CD14-positive monocyte (primary cell): ENCODE measurements around the gene CCDC188. TPM values are rescaled to one million over a fixed set of nuclear protein-coding genes. Genes with fewer than 3 reads are reported as not detected.

Experiments
- DNase-seq, 3 donors: peaks; one replicate each; pipeline ENCODE4 v3.0.0-alpha.2; 2011 to 2022
- H2AFZ ChIP-seq: 2 replicates; pipeline ENCODE4 v1.6.0; 2012; ENCODE audit warnings: mild to moderate bottlenecking, low read depth, low read length, inconsistent platforms; ENCODE audit not compliant: insufficient read depth, poor library complexity, severe bottlenecking
- H3K27ac ChIP-seq, 2 donors: 1 replicate in 1 of 2; 2 replicates in 1 of 2; pipeline ENCODE4 v1.5.1; 2012 to 2013; ENCODE audit warnings: low read length in 2 of 2, control low read depth in 1 of 2, inconsistent platforms in 1 of 2, low read depth in 1 of 2, mild to moderate bottlenecking in 1 of 2
- H3K27me3 ChIP-seq, 2 donors: one replicate each; pipeline versions ENCODE4 v1.6.0 to v1.6.1; 2011 to 2013; ENCODE audit warnings: low read length in 2 of 2; ENCODE audit not compliant: control insufficient read depth in 2 of 2, insufficient read depth in 2 of 2
- H3K36me3 ChIP-seq, 2 donors: replicated peaks in 1 of 2; 1 replicate in 1 of 2; 2 replicates in 1 of 2; pipeline versions ENCODE4 v1.5.1 to v1.6.1; 2012 to 2013; ENCODE audit warnings: low read length in 2 of 2, control low read depth in 1 of 2, inconsistent platforms in 1 of 2, mild to moderate bottlenecking in 1 of 2; ENCODE audit not compliant: insufficient read depth in 2 of 2, control insufficient read depth in 1 of 2
- H3K4me1 ChIP-seq, 2 donors: 1 replicate in 1 of 2; 2 replicates in 1 of 2; pipeline versions ENCODE4 v1.5.1 to v1.6.1; 2012 to 2013; ENCODE audit warnings: low read length in 2 of 2, control low read depth in 1 of 2, inconsistent platforms in 1 of 2, mild to moderate bottlenecking in 1 of 2, moderate library complexity in 1 of 2; ENCODE audit not compliant: insufficient read depth in 2 of 2, control insufficient read depth in 1 of 2
- H3K4me2 ChIP-seq: replicated peaks from 2 replicates; pipeline ENCODE3; 2012; ENCODE audit warnings: low read length, moderate library complexity, mild to moderate bottlenecking; ENCODE audit not compliant: poor library complexity, severe bottlenecking; ENCODE audit errors: extremely low read depth
- H3K4me3 ChIP-seq, 3 experiments: fragments of 200-600 bp in 1 of 3; sonication (generic) in 1 of 3; replicated peaks in 1 of 3; 1 replicate in 2 of 3; 2 replicates in 1 of 3; pipeline ENCODE4 v1.5.1; 2011 to 2013; ENCODE audit warnings: low read length in 3 of 3, mild to moderate bottlenecking in 3 of 3, control low read depth in 2 of 3, low read depth in 2 of 3, inconsistent platforms in 1 of 3, moderate library complexity in 1 of 3
- H3K79me2 ChIP-seq: 2 replicates; pipeline ENCODE4 v1.6.0; 2012; ENCODE audit warnings: mild to moderate bottlenecking, control low read depth, inconsistent platforms, low read length, moderate library complexity; ENCODE audit not compliant: insufficient read depth
- H3K9ac ChIP-seq: 2 replicates; pipeline ENCODE4 v1.6.0; 2017; ENCODE audit warnings: low read length, mild to moderate bottlenecking; ENCODE audit not compliant: insufficient read depth, poor library complexity, severe bottlenecking
- H3K9me3 ChIP-seq, 2 donors: replicated peaks in 1 of 2; 1 replicate in 1 of 2; 2 replicates in 1 of 2; pipeline versions ENCODE4 v1.5.1 to v1.6.1; 2012 to 2013; ENCODE audit warnings: low read length in 2 of 2, control low read depth in 1 of 2; ENCODE audit not compliant: control insufficient read depth in 1 of 2, insufficient read depth in 1 of 2
- H4K20me1 ChIP-seq: 2 replicates; pipeline ENCODE4 v1.6.0; 2012; ENCODE audit warnings: mild to moderate bottlenecking, low read length, control low read depth, moderate library complexity; ENCODE audit not compliant: insufficient read depth
- H3K27ac Mint-ChIP-seq, 7 donors: one replicate each; pipeline ENCODE4 v1.8.0; 2020; ENCODE audit warnings: mild to moderate bottlenecking in 7 of 7, mixed read lengths in 7 of 7, moderate library complexity in 6 of 7, inconsistent platforms in 2 of 7
- H3K27me3 Mint-ChIP-seq, 3 donors: one replicate each; pipeline ENCODE4 v1.8.0; 2021 to 2022; ENCODE audit warnings: low read depth in 3 of 3, mild to moderate bottlenecking in 3 of 3, mixed read lengths in 3 of 3, moderate library complexity in 3 of 3, inconsistent platforms in 1 of 3
- H3K36me3 Mint-ChIP-seq, 2 donors: one replicate each; pipeline ENCODE4 v1.8.0; 2020; ENCODE audit warnings: mixed read lengths in 2 of 2, inconsistent platforms in 1 of 2, mild to moderate bottlenecking in 1 of 2
- H3K4me1 Mint-ChIP-seq: one replicate; pipeline ENCODE4 v1.8.0; 2020; ENCODE audit warnings: mild to moderate bottlenecking, mixed read lengths
- H3K4me3 Mint-ChIP-seq, 2 donors: one replicate each; pipeline ENCODE4 v1.8.0; 2020; ENCODE audit warnings: mild to moderate bottlenecking in 2 of 2, mixed read lengths in 2 of 2, moderate library complexity in 1 of 2
- H3K9me3 Mint-ChIP-seq, 7 donors: one replicate each; pipeline ENCODE4 v1.8.0; 2020 to 2022; ENCODE audit warnings: mixed read lengths in 7 of 7, mild to moderate bottlenecking in 6 of 7, moderate library complexity in 6 of 7, inconsistent platforms in 2 of 7
- WGBS: methylation state at CpG from one replicate; pipeline ENCODE4 v1.1.5; 2013; ENCODE audit warnings: missing lambda C conversion rate; ENCODE audit not compliant: insufficient coverage; 5-methylcytosine and 5-hydroxymethylcytosine counted together
- intact Hi-C, 2 donors: fragments of 100-400 bp; cut with micrococcal nuclease; formaldehyde crosslinking; loops; one replicate each; pipeline versions ENCODE4 v1.15.0 to v1.15.1; 2023
- polyA plus RNA-seq, 3 donors: library from polyadenylated mRNA; depleted of rRNA in 1 of 3; unstranded in 2 of 3; stranded (reverse) in 1 of 3; fragments of 300-500 nt in 2 of 3; fragments of >200 nt in 1 of 3; fragmentation: Illumina TruSeq in 2 of 3; gene quantifications; 1 replicate in 2 of 3; 2 replicates in 1 of 3; pipeline ENCODE4 v1.2.3, GENCODE V29; 2012 to 2021
- small RNA-seq: library from RNA; depleted of rRNA; stranded (forward); fragments of <200 nt; gene quantifications from one replicate; pipeline ENCODE3, GENCODE V24; 2012; ENCODE audit warnings: low read depth; ENCODE audit not compliant: insufficient read length
- TF ChIP-seq, protein P1 (sequence below): fragments of 200-600 bp; IDR thresholded peaks from one replicate; pipeline ENCODE4 v1.8.0; 2022; ENCODE audit warnings: antibody characterized with exemption, mild to moderate bottlenecking

CCDC188 gene
- polyA plus RNA-seq, 3 donors = 0.15 TPM; not detected in 2

DNA sequence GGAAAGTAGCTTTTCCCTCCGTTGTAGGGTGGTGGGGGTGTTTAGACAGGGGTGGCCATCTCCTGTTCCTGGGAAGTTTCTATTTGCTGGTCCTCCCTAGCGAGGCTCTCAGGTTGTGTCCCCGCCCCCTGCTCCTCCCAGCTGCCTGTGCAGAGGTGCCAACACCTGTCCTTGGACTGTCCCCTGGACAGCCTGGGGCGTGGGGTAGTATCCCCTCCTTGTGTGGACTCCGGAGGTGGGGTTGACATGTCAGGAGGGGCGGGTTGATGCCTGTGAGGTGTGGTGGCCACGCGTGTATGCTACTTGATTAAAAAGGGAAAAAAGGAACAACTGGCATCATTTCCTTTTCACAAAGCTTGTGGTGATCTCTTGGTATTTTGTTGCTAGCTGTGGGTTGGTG is 49.2 kb downstream of the CCDC188 start:
- H3K79me2 ChIP-seq = peaks cover 9% of the 10 kb centered on the region
- Mint-ChIP-seq H3K27me3 (peaks cover 0 to 1% (median 0%) of the 10 kb centered on the region in 3 donors), H3K27ac (peak overlapping the region in 4 of 7 donors; percentile 7 to 77 (median 30)), H3K36me3 (peaks cover 70 to 95% of the 10 kb centered on the region in 2 donors), H3K9me3 (peaks cover 0 to 1% (median 0%) of the 10 kb centered on the region in 7 donors), H3K4me1 (peaks cover 13% of the 10 kb centered on the region), H3K4me3 (peak overlapping the region in 1 of 2 donors; percentile 69)
- no peaks in the 10 kb centered on the region for H3K27me3 ChIP-seq
- TF ChIP-seq, protein P1, sequence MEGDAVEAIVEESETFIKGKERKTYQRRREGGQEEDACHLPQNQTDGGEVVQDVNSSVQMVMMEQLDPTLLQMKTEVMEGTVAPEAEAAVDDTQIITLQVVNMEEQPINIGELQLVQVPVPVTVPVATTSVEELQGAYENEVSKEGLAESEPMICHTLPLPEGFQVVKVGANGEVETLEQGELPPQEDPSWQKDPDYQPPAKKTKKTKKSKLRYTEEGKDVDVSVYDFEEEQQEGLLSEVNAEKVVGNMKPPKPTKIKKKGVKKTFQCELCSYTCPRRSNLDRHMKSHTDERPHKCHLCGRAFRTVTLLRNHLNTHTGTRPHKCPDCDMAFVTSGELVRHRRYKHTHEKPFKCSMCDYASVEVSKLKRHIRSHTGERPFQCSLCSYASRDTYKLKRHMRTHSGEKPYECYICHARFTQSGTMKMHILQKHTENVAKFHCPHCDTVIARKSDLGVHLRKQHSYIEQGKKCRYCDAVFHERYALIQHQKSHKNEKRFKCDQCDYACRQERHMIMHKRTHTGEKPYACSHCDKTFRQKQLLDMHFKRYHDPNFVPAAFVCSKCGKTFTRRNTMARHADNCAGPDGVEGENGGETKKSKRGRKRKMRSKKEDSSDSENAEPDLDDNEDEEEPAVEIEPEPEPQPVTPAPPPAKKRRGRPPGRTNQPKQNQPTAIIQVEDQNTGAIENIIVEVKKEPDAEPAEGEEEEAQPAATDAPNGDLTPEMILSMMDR = no peak
- H3K4me1 ChIP-seq = peaks cover 0 to 9% of the 10 kb centered on the region in 2 donors
- H2AFZ ChIP-seq = no peak overlapping the region
- 66% methylated on average over 5 of the region's 8 CpGs for WGBS
- DNase-seq = no peak
- intact Hi-C loops = no loop called here
- H3K36me3 ChIP-seq = peaks cover 62 to 84% of the 10 kb centered on the region in 2 donors
- H3K9me3 ChIP-seq = no peaks in the 10 kb centered on the region
- peak overlapping the region; percentile 24 for H3K9ac ChIP-seq
- H3K4me2 ChIP-seq = peak overlapping the region; percentile 63
- peak overlapping the region in 2 of 3 experiments; percentile 24 to 68 for H3K4me3 ChIP-seq
- no peaks in the 10 kb centered on the region for H4K20me1 ChIP-seq
- H3K27ac ChIP-seq = peak overlapping the region in 1 of 2 donors; percentile 55

DNA sequence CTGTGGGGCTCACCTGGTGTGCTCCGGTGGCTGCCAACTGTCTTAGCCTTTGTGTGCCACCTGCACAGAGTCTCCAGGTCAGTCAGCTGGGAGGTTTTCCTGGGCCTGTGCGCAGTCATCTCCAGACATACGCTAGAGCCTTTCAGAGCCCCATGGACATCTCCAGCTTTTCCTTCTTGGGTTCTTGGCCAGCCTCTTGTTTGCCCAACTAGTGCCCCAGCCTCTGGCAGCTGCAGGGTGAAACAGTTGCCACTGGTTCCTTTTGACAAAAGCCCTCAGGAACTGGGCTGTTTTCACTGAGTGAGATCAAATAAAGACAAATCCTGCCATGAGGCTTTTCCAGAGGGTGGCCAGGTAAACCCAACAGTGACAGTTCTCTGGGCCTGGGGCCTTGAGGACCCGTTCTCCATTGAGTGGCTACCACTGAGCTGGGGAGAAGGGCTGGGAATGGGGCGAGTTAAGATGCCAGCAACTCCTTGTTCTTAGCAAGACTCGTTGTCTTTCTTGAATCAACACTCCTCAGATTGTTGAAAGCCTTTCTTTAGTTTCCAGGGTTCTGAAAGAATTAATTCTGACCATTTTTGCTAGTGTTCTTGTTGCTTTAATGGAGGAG is 51.6 kb downstream of the CCDC188 start:
- peaks cover 0 to 1% (median 0%) of the 10 kb centered on the region in 3 donors for H3K27me3 Mint-ChIP-seq

More for the DNA sequence above, 51.6 kb downstream of the CCDC188 start:
- no peak overlapping the region for H2AFZ ChIP-seq
- H3K4me1 ChIP-seq = peaks cover 0 to 9% of the 10 kb centered on the region in 2 donors
- H3K4me3 ChIP-seq = no peak overlapping the region
- peaks cover 14% of the 10 kb centered on the region for H3K79me2 ChIP-seq
- H4K20me1 ChIP-seq = no peaks in the 10 kb centered on the region
- H3K36me3 ChIP-seq = peaks cover 62 to 84% of the 10 kb centered on the region in 2 donors
- H3K4me3 Mint-ChIP-seq = no peak overlapping the region
- H3K27me3 ChIP-seq = no peaks in the 10 kb centered on the region
- 96% methylated on average over 4 of the region's 6 CpGs for WGBS
- H3K9me3 ChIP-seq = no peaks in the 10 kb centered on the region
- intact Hi-C loops = no loop called here
- peaks cover 75 to 95% of the 10 kb centered on the region in 2 donors for H3K36me3 Mint-ChIP-seq
- H3K27ac Mint-ChIP-seq = peak overlapping the region in 2 of 7 donors; percentile 11 to 73
- H3K27ac ChIP-seq = no peak overlapping the region
- no peak for DNase-seq
- peaks cover 13% of the 10 kb centered on the region for H3K4me1 Mint-ChIP-seq
- no peak overlapping the region for H3K4me2 ChIP-seq
- TF ChIP-seq, protein P1 = no peak
- H3K9me3 Mint-ChIP-seq = peaks cover 0 to 3% (median 2%) of the 10 kb centered on the region in 7 donors
- no peak overlapping the region for H3K9ac ChIP-seq

Small RNA genes within 50 kb of the gene (small RNA-seq; reads per million reads assigned to genes)
- gene MIR6816 = not detected
- not detected for gene RF00599

Other genes starting within 250 kb of the CCDC188 start
- 100 to 1,000 TPM; 314 to 400 (median 329) TPM for gene COMT, start 209.3 kb downstream of the CCDC188 start, polyA plus RNA-seq
- 10 to 100 TPM; 24.9 to 54.9 (median 30.8) TPM for gene TXNRD2, start 209.2 kb downstream of the CCDC188 start, polyA plus RNA-seq
- 1 to 10 TPM in 1 of 3 donors, under 1 TPM in 2; 0.31 to 2.6 (median 0.44) TPM for gene ARVCF, start 134.2 kb downstream of the CCDC188 start, polyA plus RNA-seq
- 10 to 100 TPM; 56.4 to 94.9 (median 58.2) TPM for gene TANGO2, start 129.9 kb downstream of the CCDC188 start, polyA plus RNA-seq
- 10 to 100 TPM in 1 of 3 donors, 1 to 10 TPM in 2; 1.2 to 18.7 (median 1.4) TPM for gene DGCR8, start 70.8 kb downstream of the CCDC188 start, polyA plus RNA-seq
- gene RANBP1, start 35.0 kb downstream of the CCDC188 start, polyA plus RNA-seq = 10 to 100 TPM; 45.0 to 52.3 (median 47.4) TPM
- gene TRMT2A, start 33.8 kb downstream of the CCDC188 start, polyA plus RNA-seq = 100 to 1,000 TPM in 1 of 3 donors, 10 to 100 TPM in 2; 20.1 to 121 (median 23.5) TPM
- gene ZDHHC8, start 19.3 kb downstream of the CCDC188 start, polyA plus RNA-seq = 10 to 100 TPM in 1 of 3 donors, 1 to 10 TPM in 1, under 1 TPM in 1; 0.73 to 76.3 (median 1.1) TPM
- gene RTN4R, start 117.3 kb upstream of the CCDC188 start, polyA plus RNA-seq = not detected
- 10 to 100 TPM; 33.0 to 62.8 (median 56.3) TPM for gene DGCR6L, start 169.0 kb upstream of the CCDC188 start, polyA plus RNA-seq
- gene ZNF74, start 243.1 kb upstream of the CCDC188 start, polyA plus RNA-seq = 1 to 10 TPM; 1.9 to 4.8 (median 1.9) TPM